A673 (cell line): ENCODE data around the gene FAM98B.

Experiments
- CTCF ChIP-seq: fragments of 300-800, 200-600 bp; sonication (generic); conservative IDR thresholded peaks from 2 replicates; pipeline ENCODE4 v1.5.1; 2017; ENCODE audit warnings: low read depth, mild to moderate bottlenecking, antibody characterized with exemption, low read length, moderate library complexity, mixed read lengths
- EZH2 ChIP-seq: fragments of 200-600 bp; sonication (generic); IDR thresholded peaks from 2 replicates; pipeline ENCODE4 v1.6.1; 2017; ENCODE audit warnings: borderline replicate concordance, low read depth, mild to moderate bottlenecking, mixed read lengths, antibody characterized with exemption, low read length; ENCODE audit not compliant: poor library complexity, severe bottlenecking

- TF ChIP-seq CTCF (no peak), EZH2 (no peak)
Measured at GRCh38 chr15:38528294-38528693, 74.4 kb downstream of the FAM98B start.
